H9 (cell line): ENCODE data around the gene RPS4Y2. TPM values are rescaled to one million over a fixed set of nuclear protein-coding genes. Genes with fewer than 3 reads are reported as not detected.

ENCODE experiments used
- DNase-seq: peaks from one replicate; pipeline ENCODE4 v3.0.0-alpha.2; 2017
- H2AFZ ChIP-seq: one replicate; pipeline ENCODE4 v1.6.1; 2013; ENCODE audit warnings: mild to moderate bottlenecking, low read length, control low read depth, moderate library complexity
- H2AK5ac ChIP-seq: 2 replicates; pipeline ENCODE4 v1.6.1; 2013; ENCODE audit warnings: low read length, control low read depth, mixed read lengths; ENCODE audit not compliant: insufficient read length
- H2BK120ac ChIP-seq: one replicate; pipeline ENCODE4 v1.6.1; 2013; ENCODE audit warnings: low read depth, mild to moderate bottlenecking, low read length, control low read depth, inconsistent platforms; ENCODE audit not compliant: poor library complexity, severe bottlenecking
- H2BK12ac ChIP-seq: 2 replicates; pipeline ENCODE4 v1.6.1; 2013; ENCODE audit warnings: low read length, control low read depth, mixed read lengths, low read depth; ENCODE audit not compliant: insufficient read length
- H2BK15ac ChIP-seq: 2 replicates; pipeline ENCODE4 v1.6.1; 2013; ENCODE audit warnings: low read depth, low read length, control low read depth
- H2BK20ac ChIP-seq: one replicate; pipeline ENCODE4 v1.6.1; 2013; ENCODE audit warnings: low read depth, mild to moderate bottlenecking, low read length, control low read depth, inconsistent platforms; ENCODE audit not compliant: poor library complexity, severe bottlenecking
- H2BK5ac ChIP-seq: 2 replicates; pipeline ENCODE4 v1.6.1; 2013; ENCODE audit warnings: low read length, control low read depth, mixed read lengths; ENCODE audit not compliant: insufficient read length
- H3K14ac ChIP-seq: 2 replicates; pipeline ENCODE4 v1.6.1; 2013; ENCODE audit warnings: low read length, control low read depth; ENCODE audit not compliant: insufficient read depth
- H3K18ac ChIP-seq: 2 replicates; pipeline ENCODE4 v1.6.1; 2013; ENCODE audit warnings: low read depth, mild to moderate bottlenecking, mixed read lengths, low read length, control low read depth; ENCODE audit not compliant: insufficient read length
- H3K23ac ChIP-seq: 2 replicates; pipeline ENCODE4 v1.6.1; 2013; ENCODE audit warnings: low read length, control low read depth, mixed read lengths, low read depth; ENCODE audit not compliant: insufficient read length
- H3K23me2 ChIP-seq: 2 replicates; pipeline ENCODE4 v1.6.1; 2013; ENCODE audit warnings: low read depth, mild to moderate bottlenecking, mixed read lengths, low read length, control low read depth; ENCODE audit not compliant: insufficient read length, poor library complexity, severe bottlenecking
- H3K27ac ChIP-seq: 2 replicates; pipeline ENCODE4 v1.5.1; 2013; ENCODE audit warnings: low read length, control low read depth, mixed read lengths, low read depth; ENCODE audit not compliant: insufficient read length
- H3K27me3 ChIP-seq: 2 replicates; pipeline ENCODE4 v1.6.1; 2013; ENCODE audit warnings: low read length, control low read depth, inconsistent platforms; ENCODE audit not compliant: insufficient read depth
- H3K4ac ChIP-seq: 2 replicates; pipeline ENCODE4 v1.6.1; 2013; ENCODE audit warnings: low read depth, mild to moderate bottlenecking, control low read depth, inconsistent platforms, low read length, moderate library complexity
- H3K4me1 ChIP-seq: 2 replicates; pipeline ENCODE4 v1.6.1; 2013; ENCODE audit warnings: low read length, control low read depth, inconsistent platforms; ENCODE audit not compliant: insufficient read depth
- H3K4me2 ChIP-seq: 2 replicates; pipeline ENCODE4 v1.6.1; 2013; ENCODE audit warnings: low read length, control low read depth, mixed read lengths; ENCODE audit not compliant: insufficient read length, insufficient read depth
- H3K56ac ChIP-seq: 2 replicates; pipeline ENCODE4 v1.6.1; 2013; ENCODE audit warnings: low read depth, mild to moderate bottlenecking, mixed read lengths, low read length, control low read depth; ENCODE audit not compliant: insufficient read length
- H3K79me1 ChIP-seq: 2 replicates; pipeline ENCODE4 v1.6.1; 2013; ENCODE audit warnings: low read depth, mild to moderate bottlenecking, moderate library complexity, low read length, control low read depth, inconsistent platforms; ENCODE audit not compliant: insufficient read depth, poor library complexity, severe bottlenecking
- H3K79me2 ChIP-seq: 2 replicates; pipeline ENCODE4 v1.6.1; 2013; ENCODE audit warnings: low read length, control low read depth, inconsistent platforms; ENCODE audit not compliant: insufficient read depth
- H3K9ac ChIP-seq: 2 replicates; pipeline ENCODE4 v1.6.1; 2013; ENCODE audit warnings: low read length, control low read depth, mixed read lengths; ENCODE audit not compliant: insufficient read length; ENCODE audit errors: extremely low read depth
- H3K9me3 ChIP-seq: one replicate; pipeline ENCODE4 v1.6.1; 2013; ENCODE audit warnings: low read depth, low read length, inconsistent platforms; ENCODE audit not compliant: control insufficient read depth
- H3T11ph ChIP-seq: one replicate; pipeline ENCODE4 v1.6.1; 2013; ENCODE audit warnings: mild to moderate bottlenecking, low read length, control low read depth, inconsistent platforms
- H4K20me1 ChIP-seq: one replicate; pipeline ENCODE4 v1.6.1; 2013; ENCODE audit not compliant: control insufficient read depth, insufficient read length, insufficient read depth
- H4K5ac ChIP-seq: 2 replicates; pipeline ENCODE4 v1.6.1; 2013; ENCODE audit warnings: low read depth, mild to moderate bottlenecking, mixed read lengths, low read length, control low read depth; ENCODE audit not compliant: insufficient read length
- H4K8ac ChIP-seq: replicated peaks from 2 replicates; pipeline ENCODE4 v1.6.1; 2013; ENCODE audit warnings: low read length, control low read depth, mixed read lengths, low read depth; ENCODE audit not compliant: insufficient read length
- H4K91ac ChIP-seq: 2 replicates; pipeline ENCODE4 v1.6.1; 2013; ENCODE audit warnings: low read depth, mild to moderate bottlenecking, moderate library complexity, mixed read lengths, low read length, control low read depth; ENCODE audit not compliant: insufficient read length
- H3K27ac Mint-ChIP-seq, 3 experiments: 2 replicates in 2 of 3; 3 replicates in 1 of 3; pipeline ENCODE4 v1.8.0; 2020 to 2021; ENCODE audit warnings: mixed read lengths in 3 of 3, mild to moderate bottlenecking in 1 of 3, moderate library complexity in 1 of 3
- H3K27me3 Mint-ChIP-seq: 2 replicates; pipeline ENCODE4 v1.8.0; 2021; ENCODE audit warnings: low read depth, mild to moderate bottlenecking, moderate library complexity, mixed read lengths
- H3K36me3 Mint-ChIP-seq, 3 experiments: 2 replicates in 2 of 3; 3 replicates in 1 of 3; pipeline ENCODE4 v1.8.0; 2020 to 2021; ENCODE audit warnings: low read depth in 3 of 3, mixed read lengths in 3 of 3; ENCODE audit not compliant: insufficient read depth in 1 of 3
- H3K4me1 Mint-ChIP-seq, 2 experiments: 2 replicates each; pipeline ENCODE4 v1.8.0; 2020; ENCODE audit warnings: mixed read lengths in 2 of 2
- H3K4me3 Mint-ChIP-seq, 2 experiments: 2 replicates in 1 of 2; 3 replicates in 1 of 2; pipeline ENCODE4 v1.8.0; 2020 to 2021; ENCODE audit warnings: mild to moderate bottlenecking in 2 of 2, mixed read lengths in 2 of 2, moderate library complexity in 1 of 2
- H3K9me3 Mint-ChIP-seq, 2 experiments: 2 replicates in 1 of 2; 3 replicates in 1 of 2; pipeline ENCODE4 v1.8.0; 2020; ENCODE audit warnings: mild to moderate bottlenecking in 2 of 2, mixed read lengths in 2 of 2, moderate library complexity in 1 of 2
- WGBS: extraction: QIAGEN DNeasy Blood & Tissue Kit; methylation state at CpG from one replicate; pipeline ENCODE4 v1.1.7; 2013; ENCODE audit warnings: missing lambda C conversion rate, low lambda C conversion rate, mixed read lengths; ENCODE audit not compliant: insufficient read length; ENCODE audit errors: extremely low coverage; 5-methylcytosine and 5-hydroxymethylcytosine counted together
- total RNA-seq: library from RNA; stranded (reverse); gene quantifications from 2 replicates; pipeline ENCODE4 v1.2.1, GENCODE V29; 2021
- TF ChIP-seq, protein P1 (sequence below): fragments of 200-600 bp; sonication (generic); conservative IDR thresholded peaks from 3 replicates; pipeline ENCODE4 v1.8.0; 2021; ENCODE audit warnings: antibody characterized with exemption, mild to moderate bottlenecking

Gene RPS4Y2
- total RNA-seq, 1 experiment from 2014 or later = not detected

DNA sequence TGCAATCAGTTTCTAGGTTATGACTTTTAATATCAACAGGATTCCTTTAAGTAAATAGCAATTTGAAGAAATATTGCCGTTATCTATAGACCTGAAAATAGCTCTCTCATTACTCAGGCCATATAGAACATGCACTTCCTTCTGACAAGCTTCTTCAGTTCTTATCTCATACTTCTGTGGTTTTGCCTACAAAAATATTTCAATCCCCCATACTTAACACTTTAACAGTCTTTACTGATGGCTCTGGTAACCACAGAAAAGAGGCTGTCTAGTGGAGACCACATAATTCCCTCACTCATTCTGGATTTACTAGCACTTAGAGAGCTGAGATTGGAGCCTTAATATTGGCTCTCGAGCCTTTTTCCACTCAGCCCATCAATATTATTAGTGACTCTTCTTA is 46.8 kb downstream of the RPS4Y2 start:
- Histone ChIP-seq H4K20me1 (no peaks in the 10 kb centered on the region), H3K23ac (no peak overlapping the region), H3K23me2 (no peaks in the 10 kb centered on the region), H3K79me2 (no peaks in the 10 kb centered on the region), H2AK5ac (no peak overlapping the region), H2BK15ac (no peak overlapping the region), H3K18ac (no peak overlapping the region), H2BK20ac (no peak overlapping the region), H4K8ac (no peak overlapping the region), H3K79me1 (no peaks in the 10 kb centered on the region), H4K5ac (no peak overlapping the region), H3T11ph (no peak overlapping the region), H2BK12ac (no peak overlapping the region), H3K9ac (no peak overlapping the region), H4K91ac (no peak overlapping the region), H3K9me3 (no peaks in the 10 kb centered on the region), H3K27me3 (no peaks in the 10 kb centered on the region), H3K27ac (no peak overlapping the region), H2BK5ac (no peak overlapping the region), H3K4me1 (no peaks in the 10 kb centered on the region), H3K56ac (no peak overlapping the region), H2BK120ac (no peak overlapping the region), H2AFZ (no peak overlapping the region), H3K14ac (no peak overlapping the region), H3K4ac (no peak overlapping the region), H3K4me2 (no peak overlapping the region)
- Mint-ChIP-seq H3K36me3 (no peaks in the 10 kb centered on the region), H3K27ac (no peak overlapping the region), H3K27me3 (no peaks in the 10 kb centered on the region), H3K4me3 (no peak overlapping the region), H3K9me3 (no peaks in the 10 kb centered on the region), H3K4me1 (no peaks in the 10 kb centered on the region)
- TF ChIP-seq, protein P1, sequence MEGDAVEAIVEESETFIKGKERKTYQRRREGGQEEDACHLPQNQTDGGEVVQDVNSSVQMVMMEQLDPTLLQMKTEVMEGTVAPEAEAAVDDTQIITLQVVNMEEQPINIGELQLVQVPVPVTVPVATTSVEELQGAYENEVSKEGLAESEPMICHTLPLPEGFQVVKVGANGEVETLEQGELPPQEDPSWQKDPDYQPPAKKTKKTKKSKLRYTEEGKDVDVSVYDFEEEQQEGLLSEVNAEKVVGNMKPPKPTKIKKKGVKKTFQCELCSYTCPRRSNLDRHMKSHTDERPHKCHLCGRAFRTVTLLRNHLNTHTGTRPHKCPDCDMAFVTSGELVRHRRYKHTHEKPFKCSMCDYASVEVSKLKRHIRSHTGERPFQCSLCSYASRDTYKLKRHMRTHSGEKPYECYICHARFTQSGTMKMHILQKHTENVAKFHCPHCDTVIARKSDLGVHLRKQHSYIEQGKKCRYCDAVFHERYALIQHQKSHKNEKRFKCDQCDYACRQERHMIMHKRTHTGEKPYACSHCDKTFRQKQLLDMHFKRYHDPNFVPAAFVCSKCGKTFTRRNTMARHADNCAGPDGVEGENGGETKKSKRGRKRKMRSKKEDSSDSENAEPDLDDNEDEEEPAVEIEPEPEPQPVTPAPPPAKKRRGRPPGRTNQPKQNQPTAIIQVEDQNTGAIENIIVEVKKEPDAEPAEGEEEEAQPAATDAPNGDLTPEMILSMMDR = no peak
- WGBS = no CpG with 5 or more reads among the region's 2 CpGs
- no peak for DNase-seq
